GM12878 (cell line): ENCODE measurements around the gene SLC2A8. TPM values are rescaled to one million over a fixed set of nuclear protein-coding genes. Genes with fewer than 3 reads are reported as not detected.

Source experiments
- GATAD2B ChIP-seq: fragments of 450-650 bp; conservative IDR thresholded peaks from 2 replicates; pipeline ENCODE4 v1.6.1; 2017; ENCODE audit warnings: low read depth, mild to moderate bottlenecking, moderate library complexity
- IKZF1 ChIP-seq: fragments of 450-650 bp; conservative IDR thresholded peaks from 2 replicates; pipeline ENCODE4 v1.6.1; 2017; ENCODE audit warnings: antibody characterized with exemption, mild to moderate bottlenecking
- JUNB ChIP-seq: IDR thresholded peaks from 2 replicates; pipeline ENCODE4 v1.6.1; 2016; ENCODE audit warnings: antibody characterized with exemption, mild to moderate bottlenecking
- JUND ChIP-seq: IDR thresholded peaks from 2 replicates; pipeline ENCODE4 v1.6.1; 2012; ENCODE audit warnings: low read depth, mild to moderate bottlenecking, low read length, improper control_type of control experiment, moderate library complexity
- RAD21 ChIP-seq: IDR thresholded peaks from 2 replicates; pipeline ENCODE4 v1.6.1; 2011; ENCODE audit warnings: mild to moderate bottlenecking, low read depth, low read length, moderate library complexity; ENCODE audit not compliant: insufficient read depth
- SP1 ChIP-seq: IDR thresholded peaks from one replicate; pipeline ENCODE4 v1.6.1; 2011; ENCODE audit warnings: low read depth, low read length
- STAT1 ChIP-seq: fragments of 450-650 bp; conservative IDR thresholded peaks from 2 replicates; pipeline ENCODE4 v1.6.1; 2014; ENCODE audit warnings: antibody characterized with exemption, mild to moderate bottlenecking
- polyA plus RNA-seq, 11 experiments: library from polyadenylated mRNA; depleted of rRNA in 4 of 11; unstranded in 6 of 11; stranded (reverse) in 5 of 11; fragments of >200 nt; fragmentation: Nextera tagmentation in 4 of 11; fragmentation: Illumina TruSeq in 1 of 11; extraction: Ambion mirVana in 4 of 11; extraction: Trizol in 1 of 11; gene quantifications; 1 replicate in 1 of 11; 2 replicates in 10 of 11; pipeline versions ENCODE4 v1.2.1 to v1.2.3, GENCODE V29; 2011 to 2016; ENCODE audit warnings: inconsistent platforms in 2 of 11, missing spikeins in 2 of 11, low read depth in 1 of 11
- total RNA-seq, 4 experiments: library from RNA; depleted of rRNA in 3 of 4; stranded (reverse); fragments of >200 nt in 3 of 4; fragmentation: Illumina TruSeq in 1 of 4; extraction: Trizol in 1 of 4; gene quantifications; 2 replicates each; pipeline versions ENCODE4 v1.2.1 to v1.2.3, GENCODE V29; 2013 to 2021
- TF ChIP-seq, protein P1 (sequence below): fragments of 450-650 bp; IDR thresholded peaks from 2 replicates; pipeline ENCODE4 v1.6.1; 2016; ENCODE audit warnings: mild to moderate bottlenecking, moderate library complexity, borderline replicate concordance
- TF ChIP-seq, protein P2 (sequence below): IDR thresholded peaks from 2 replicates; pipeline ENCODE4 v1.6.1; 2012; ENCODE audit warnings: improper control_type of control experiment, low read depth, low read length; ENCODE audit not compliant: insufficient replicate concordance

Gene SLC2A8
- total and polyA plus RNA-seq, 10 of the 15 experiments (the other 5 are each of a cell fraction or from before 2014, with no cell fraction given) = 0.31 to 22.7 (median 10.0) TPM

DNA sequence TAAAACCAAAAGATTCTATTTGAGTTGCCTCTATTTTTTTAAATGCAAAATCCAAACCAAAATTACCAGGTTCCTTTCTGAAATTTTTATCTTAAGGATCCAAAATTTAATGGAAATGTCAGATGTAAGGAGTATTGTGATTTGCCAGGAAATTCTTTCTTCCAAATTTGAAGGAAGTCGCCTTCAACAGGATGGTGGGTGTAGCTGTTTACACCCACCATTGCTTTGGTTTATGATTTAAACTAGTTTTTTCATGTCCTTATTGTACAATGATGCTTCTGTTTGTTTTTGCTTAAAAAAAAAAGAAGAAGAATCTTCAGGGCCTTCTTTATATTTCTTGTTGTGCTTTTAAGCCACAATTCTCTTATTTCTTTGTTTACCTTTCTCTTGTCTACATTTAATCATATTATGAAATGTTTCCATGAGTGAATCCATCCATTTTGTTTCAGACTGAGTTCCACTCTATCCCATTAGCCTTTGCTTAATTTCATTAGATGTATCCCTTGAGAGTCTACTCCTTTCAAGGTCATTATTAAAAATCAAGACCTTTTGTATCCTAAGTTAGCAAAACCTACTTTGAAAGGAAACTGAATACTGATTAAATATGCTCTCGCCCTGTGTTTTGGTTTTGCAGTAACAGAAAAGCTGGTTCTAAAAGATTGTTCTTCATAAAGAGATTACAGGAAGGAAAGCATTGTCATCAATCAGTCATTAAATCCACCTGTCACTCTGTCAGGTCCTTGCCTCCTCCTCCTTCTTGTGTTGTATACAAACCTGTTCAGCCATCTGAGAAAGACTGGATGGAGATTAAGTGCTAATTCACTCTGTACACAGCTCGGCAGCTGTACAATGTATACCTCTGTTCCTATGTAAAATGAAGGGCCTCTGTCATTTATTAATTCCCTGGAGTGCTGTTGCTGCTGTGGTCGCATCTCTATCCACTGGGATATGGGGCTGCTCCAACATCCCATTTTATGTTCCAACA is 45.5 kb upstream of the SLC2A8 start (continued):
- TF ChIP-seq, protein P1, sequence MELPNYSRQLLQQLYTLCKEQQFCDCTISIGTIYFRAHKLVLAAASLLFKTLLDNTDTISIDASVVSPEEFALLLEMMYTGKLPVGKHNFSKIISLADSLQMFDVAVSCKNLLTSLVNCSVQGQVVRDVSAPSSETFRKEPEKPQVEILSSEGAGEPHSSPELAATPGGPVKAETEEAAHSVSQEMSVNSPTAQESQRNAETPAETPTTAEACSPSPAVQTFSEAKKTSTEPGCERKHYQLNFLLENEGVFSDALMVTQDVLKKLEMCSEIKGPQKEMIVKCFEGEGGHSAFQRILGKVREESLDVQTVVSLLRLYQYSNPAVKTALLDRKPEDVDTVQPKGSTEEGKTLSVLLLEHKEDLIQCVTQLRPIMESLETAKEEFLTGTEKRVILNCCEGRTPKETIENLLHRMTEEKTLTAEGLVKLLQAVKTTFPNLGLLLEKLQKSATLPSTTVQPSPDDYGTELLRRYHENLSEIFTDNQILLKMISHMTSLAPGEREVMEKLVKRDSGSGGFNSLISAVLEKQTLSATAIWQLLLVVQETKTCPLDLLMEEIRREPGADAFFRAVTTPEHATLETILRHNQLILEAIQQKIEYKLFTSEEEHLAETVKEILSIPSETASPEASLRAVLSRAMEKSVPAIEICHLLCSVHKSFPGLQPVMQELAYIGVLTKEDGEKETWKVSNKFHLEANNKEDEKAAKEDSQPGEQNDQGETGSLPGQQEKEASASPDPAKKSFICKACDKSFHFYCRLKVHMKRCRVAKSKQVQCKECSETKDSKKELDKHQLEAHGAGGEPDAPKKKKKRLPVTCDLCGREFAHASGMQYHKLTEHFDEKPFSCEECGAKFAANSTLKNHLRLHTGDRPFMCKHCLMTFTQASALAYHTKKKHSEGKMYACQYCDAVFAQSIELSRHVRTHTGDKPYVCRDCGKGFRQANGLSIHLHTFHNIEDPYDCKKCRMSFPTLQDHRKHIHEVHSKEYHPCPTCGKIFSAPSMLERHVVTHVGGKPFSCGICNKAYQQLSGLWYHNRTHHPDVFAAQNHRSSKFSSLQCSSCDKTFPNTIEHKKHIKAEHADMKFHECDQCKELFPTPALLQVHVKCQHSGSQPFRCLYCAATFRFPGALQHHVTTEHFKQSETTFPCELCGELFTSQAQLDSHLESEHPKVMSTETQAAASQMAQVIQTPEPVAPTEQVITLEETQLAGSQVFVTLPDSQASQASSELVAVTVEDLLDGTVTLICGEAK = no peak
- no peak for TF ChIP-seq IKZF1
- TF ChIP-seq RAD21 = no peak
- no peak for TF ChIP-seq JUND
- no peak for TF ChIP-seq GATAD2B
- TF ChIP-seq, protein P2, sequence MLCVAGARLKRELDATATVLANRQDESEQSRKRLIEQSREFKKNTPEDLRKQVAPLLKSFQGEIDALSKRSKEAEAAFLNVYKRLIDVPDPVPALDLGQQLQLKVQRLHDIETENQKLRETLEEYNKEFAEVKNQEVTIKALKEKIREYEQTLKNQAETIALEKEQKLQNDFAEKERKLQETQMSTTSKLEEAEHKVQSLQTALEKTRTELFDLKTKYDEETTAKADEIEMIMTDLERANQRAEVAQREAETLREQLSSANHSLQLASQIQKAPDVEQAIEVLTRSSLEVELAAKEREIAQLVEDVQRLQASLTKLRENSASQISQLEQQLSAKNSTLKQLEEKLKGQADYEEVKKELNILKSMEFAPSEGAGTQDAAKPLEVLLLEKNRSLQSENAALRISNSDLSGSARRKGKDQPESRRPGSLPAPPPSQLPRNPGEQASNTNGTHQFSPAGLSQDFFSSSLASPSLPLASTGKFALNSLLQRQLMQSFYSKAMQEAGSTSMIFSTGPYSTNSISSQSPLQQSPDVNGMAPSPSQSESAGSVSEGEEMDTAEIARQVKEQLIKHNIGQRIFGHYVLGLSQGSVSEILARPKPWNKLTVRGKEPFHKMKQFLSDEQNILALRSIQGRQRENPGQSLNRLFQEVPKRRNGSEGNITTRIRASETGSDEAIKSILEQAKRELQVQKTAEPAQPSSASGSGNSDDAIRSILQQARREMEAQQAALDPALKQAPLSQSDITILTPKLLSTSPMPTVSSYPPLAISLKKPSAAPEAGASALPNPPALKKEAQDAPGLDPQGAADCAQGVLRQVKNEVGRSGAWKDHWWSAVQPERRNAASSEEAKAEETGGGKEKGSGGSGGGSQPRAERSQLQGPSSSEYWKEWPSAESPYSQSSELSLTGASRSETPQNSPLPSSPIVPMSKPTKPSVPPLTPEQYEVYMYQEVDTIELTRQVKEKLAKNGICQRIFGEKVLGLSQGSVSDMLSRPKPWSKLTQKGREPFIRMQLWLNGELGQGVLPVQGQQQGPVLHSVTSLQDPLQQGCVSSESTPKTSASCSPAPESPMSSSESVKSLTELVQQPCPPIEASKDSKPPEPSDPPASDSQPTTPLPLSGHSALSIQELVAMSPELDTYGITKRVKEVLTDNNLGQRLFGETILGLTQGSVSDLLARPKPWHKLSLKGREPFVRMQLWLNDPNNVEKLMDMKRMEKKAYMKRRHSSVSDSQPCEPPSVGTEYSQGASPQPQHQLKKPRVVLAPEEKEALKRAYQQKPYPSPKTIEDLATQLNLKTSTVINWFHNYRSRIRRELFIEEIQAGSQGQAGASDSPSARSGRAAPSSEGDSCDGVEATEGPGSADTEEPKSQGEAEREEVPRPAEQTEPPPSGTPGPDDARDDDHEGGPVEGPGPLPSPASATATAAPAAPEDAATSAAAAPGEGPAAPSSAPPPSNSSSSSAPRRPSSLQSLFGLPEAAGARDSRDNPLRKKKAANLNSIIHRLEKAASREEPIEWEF = no peak
- TF ChIP-seq JUNB = no peak
- TF ChIP-seq SP1 = no peak
- no peak for TF ChIP-seq STAT1
